GM12878 (cell line): ENCODE measurements around the gene HCRT. TPM values are rescaled to one million over a fixed set of nuclear protein-coding genes. Genes with fewer than 3 reads are reported as not detected.

Experiments used
- ASH2L ChIP-seq: fragments of 300-600, 200-600 bp; sonication (generic); IDR thresholded peaks from 2 replicates; pipeline ENCODE4 v1.6.1; 2017; ENCODE audit warnings: low read depth, mild to moderate bottlenecking, borderline replicate concordance
- ATF2 ChIP-seq: IDR thresholded peaks from 2 replicates; pipeline ENCODE4 v1.6.1; 2012; ENCODE audit warnings: low read length, inconsistent platforms
- CBFB ChIP-seq: IDR thresholded peaks from 2 replicates; pipeline ENCODE4 v1.6.1; 2016; ENCODE audit warnings: antibody characterized with exemption, low read depth
- FOXM1 ChIP-seq: IDR thresholded peaks from 2 replicates; pipeline ENCODE4 v1.6.1; 2012; ENCODE audit warnings: low read depth, mild to moderate bottlenecking, inconsistent platforms, low read length, moderate library complexity
- HDAC6 ChIP-seq: fragments of 200-600 bp; sonication (generic); IDR thresholded peaks from one replicate; pipeline ENCODE4 v1.8.0; 2017; ENCODE audit warnings: antibody characterized with exemption; ENCODE audit not compliant: unreplicated experiment
- KDM1A ChIP-seq: fragments of 200-600 bp; sonication (generic); IDR thresholded peaks from 2 replicates; pipeline ENCODE4 v1.6.1; 2016; ENCODE audit warnings: borderline replicate concordance
- NR2F1 ChIP-seq: fragments of 450-650 bp; conservative IDR thresholded peaks from 2 replicates; pipeline ENCODE4 v1.6.1; 2017; ENCODE audit warnings: mild to moderate bottlenecking
- POLR2AphosphoS5 ChIP-seq: IDR thresholded peaks from 2 replicates; pipeline ENCODE4 v1.6.1; 2011; ENCODE audit warnings: mild to moderate bottlenecking, low read length, inconsistent platforms
- RAD51 ChIP-seq: fragments of 450-650 bp; IDR thresholded peaks from 2 replicates; pipeline ENCODE4 v1.6.1; 2016; ENCODE audit warnings: moderate library complexity, mild to moderate bottlenecking, inconsistent platforms
- TCF12 ChIP-seq: IDR thresholded peaks from 2 replicates; pipeline ENCODE4 v1.6.1; 2011; ENCODE audit warnings: low read depth, mild to moderate bottlenecking, low read length
- ZNF217 ChIP-seq: fragments of 450-650 bp; IDR thresholded peaks from 2 replicates; pipeline ENCODE4 v1.6.1; 2017; ENCODE audit warnings: antibody characterized with exemption, mild to moderate bottlenecking
- ZSCAN29 ChIP-seq: fragments of 450-650 bp; IDR thresholded peaks from 2 replicates; pipeline ENCODE4 v1.6.1; 2017; ENCODE audit warnings: mild to moderate bottlenecking, moderate library complexity
- polyA plus RNA-seq, 11 experiments: library from polyadenylated mRNA; depleted of rRNA in 4 of 11; unstranded in 6 of 11; stranded (reverse) in 5 of 11; fragments of >200 nt; fragmentation: Nextera tagmentation in 4 of 11; fragmentation: Illumina TruSeq in 1 of 11; extraction: Ambion mirVana in 4 of 11; extraction: Trizol in 1 of 11; gene quantifications; 1 replicate in 1 of 11; 2 replicates in 10 of 11; pipeline versions ENCODE4 v1.2.1 to v1.2.3, GENCODE V29; 2011 to 2016; ENCODE audit warnings: inconsistent platforms in 2 of 11, missing spikeins in 2 of 11, low read depth in 1 of 11
- total RNA-seq, 4 experiments: library from RNA; depleted of rRNA in 3 of 4; stranded (reverse); fragments of >200 nt in 3 of 4; fragmentation: Illumina TruSeq in 1 of 4; extraction: Trizol in 1 of 4; gene quantifications; 2 replicates each; pipeline versions ENCODE4 v1.2.1 to v1.2.3, GENCODE V29; 2013 to 2021
- TF ChIP-seq, protein P1 (sequence below): IDR thresholded peaks from 2 replicates; pipeline ENCODE4 v1.6.1; 2011; ENCODE audit warnings: low read depth, low read length, improper control_type of control experiment, borderline replicate concordance
- TF ChIP-seq, protein P2 (sequence below): IDR thresholded peaks from 2 replicates; pipeline ENCODE4 v1.6.1; 2011; ENCODE audit warnings: mild to moderate bottlenecking, low read depth, low read length, moderate library complexity; ENCODE audit not compliant: insufficient replicate concordance

Gene HCRT
- total and polyA plus RNA-seq, 10 of the 15 experiments (the other 5 are each of a cell fraction or from before 2014, with no cell fraction given): 0.41 TPM; not detected in 9

DNA sequence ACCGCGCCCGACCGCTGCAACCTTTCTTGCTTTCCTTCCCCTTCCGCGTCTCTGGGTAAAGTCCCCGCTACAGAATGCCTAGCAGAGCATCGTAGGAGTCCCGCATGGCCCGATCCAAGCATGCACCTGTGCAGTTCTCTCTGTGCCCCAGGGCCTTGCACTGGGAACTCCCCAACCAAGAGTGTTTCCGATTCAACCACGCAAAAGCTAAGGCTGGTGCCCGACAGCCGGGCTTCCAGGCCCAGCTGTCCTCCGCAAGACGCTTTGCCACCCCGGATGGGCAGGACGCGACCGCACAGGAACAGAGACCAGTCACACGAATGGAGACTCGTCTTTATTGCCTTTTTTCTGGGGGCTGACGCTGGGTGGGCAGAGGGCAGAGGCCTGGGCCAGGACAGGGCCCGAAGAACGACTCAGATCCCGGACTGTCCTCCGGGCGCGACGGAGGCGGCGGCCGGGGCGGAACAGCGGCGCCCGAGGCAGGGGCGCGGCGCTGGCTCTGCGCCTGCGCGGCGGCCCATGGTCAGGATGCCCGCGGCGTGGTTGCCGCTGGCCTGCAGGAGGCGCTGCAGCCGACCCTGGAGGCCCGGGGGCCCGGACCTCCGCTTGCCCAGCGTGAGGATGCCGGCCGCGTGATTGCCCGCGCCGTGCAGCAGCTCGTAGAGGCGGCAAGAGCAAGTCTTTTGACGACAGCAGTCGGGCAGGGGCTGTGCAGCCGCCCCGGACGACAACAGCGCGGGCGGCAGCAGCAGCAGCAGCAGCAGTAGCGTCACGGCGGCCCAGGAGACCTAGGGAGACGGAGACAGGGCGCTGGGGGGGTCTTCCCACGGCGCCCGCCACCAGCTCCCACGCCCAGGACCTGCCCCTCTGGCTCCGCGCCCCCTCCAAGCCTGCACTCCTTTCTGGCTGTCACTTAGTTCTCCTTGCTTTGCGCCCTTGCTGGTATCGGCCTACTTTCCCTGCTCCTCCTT lies 1.2 kb downstream of the HCRT start (continued):
- TF ChIP-seq, protein P1, sequence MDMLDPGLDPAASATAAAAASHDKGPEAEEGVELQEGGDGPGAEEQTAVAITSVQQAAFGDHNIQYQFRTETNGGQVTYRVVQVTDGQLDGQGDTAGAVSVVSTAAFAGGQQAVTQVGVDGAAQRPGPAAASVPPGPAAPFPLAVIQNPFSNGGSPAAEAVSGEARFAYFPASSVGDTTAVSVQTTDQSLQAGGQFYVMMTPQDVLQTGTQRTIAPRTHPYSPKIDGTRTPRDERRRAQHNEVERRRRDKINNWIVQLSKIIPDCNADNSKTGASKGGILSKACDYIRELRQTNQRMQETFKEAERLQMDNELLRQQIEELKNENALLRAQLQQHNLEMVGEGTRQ: no peak
- no peak for TF ChIP-seq FOXM1
- TF ChIP-seq RAD51: no peak
- peak; percentile 47; the same call in 1 of the 2 replicates for TF ChIP-seq POLR2AphosphoS5
- peak; percentile 77 for TF ChIP-seq NR2F1
- TF ChIP-seq ZSCAN29: 0 out of 2 replicates have a peak, but pooled peaks have one; percentile 55
- TF ChIP-seq ASH2L: no peak
- no peak for TF ChIP-seq HDAC6
- no peak for TF ChIP-seq ATF2
- no peak for TF ChIP-seq ZNF217
- TF ChIP-seq CBFB: peak; percentile 45; the same call in 1 of the 2 replicates
- TF ChIP-seq, protein P2, sequence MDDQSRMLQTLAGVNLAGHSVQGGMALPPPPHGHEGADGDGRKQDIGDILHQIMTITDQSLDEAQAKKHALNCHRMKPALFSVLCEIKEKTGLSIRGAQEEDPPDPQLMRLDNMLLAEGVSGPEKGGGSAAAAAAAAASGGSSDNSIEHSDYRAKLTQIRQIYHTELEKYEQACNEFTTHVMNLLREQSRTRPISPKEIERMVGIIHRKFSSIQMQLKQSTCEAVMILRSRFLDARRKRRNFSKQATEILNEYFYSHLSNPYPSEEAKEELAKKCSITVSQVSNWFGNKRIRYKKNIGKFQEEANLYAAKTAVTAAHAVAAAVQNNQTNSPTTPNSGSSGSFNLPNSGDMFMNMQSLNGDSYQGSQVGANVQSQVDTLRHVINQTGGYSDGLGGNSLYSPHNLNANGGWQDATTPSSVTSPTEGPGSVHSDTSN: no peak
- TF ChIP-seq TCF12: no peak
- TF ChIP-seq KDM1A: no peak
